Raji (cell line): Measurements from ENCODE around the gene TEC.

ENCODE experiments used
- POLR2A ChIP-seq: IDR thresholded peaks from 2 replicates; pipeline ENCODE4 v1.6.1; 2011; ENCODE audit warnings: low read depth, low read length, control low read depth; ENCODE audit not compliant: insufficient read depth

Gene TEC

DNA sequence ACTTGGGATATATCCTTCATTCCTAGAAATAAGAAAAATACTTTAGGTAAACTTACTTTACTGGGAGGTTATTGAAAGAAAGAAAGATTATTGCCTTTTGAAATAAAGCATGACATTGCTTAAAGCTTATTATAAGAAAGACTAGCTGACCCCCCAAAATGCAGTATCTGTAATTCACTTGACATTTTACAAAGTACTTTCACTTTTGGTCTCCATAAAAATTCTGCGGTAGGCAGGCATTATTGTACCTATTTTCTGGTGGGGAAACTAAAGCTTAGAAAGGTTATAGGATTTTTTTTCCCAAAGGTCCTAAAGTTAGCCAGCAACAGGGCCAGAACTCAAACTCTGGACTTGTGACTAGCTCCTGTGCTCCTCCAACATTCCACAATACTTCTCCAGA lies 105.9 kb downstream of the TEC start:
- no peak for TF ChIP-seq POLR2A

DNA sequence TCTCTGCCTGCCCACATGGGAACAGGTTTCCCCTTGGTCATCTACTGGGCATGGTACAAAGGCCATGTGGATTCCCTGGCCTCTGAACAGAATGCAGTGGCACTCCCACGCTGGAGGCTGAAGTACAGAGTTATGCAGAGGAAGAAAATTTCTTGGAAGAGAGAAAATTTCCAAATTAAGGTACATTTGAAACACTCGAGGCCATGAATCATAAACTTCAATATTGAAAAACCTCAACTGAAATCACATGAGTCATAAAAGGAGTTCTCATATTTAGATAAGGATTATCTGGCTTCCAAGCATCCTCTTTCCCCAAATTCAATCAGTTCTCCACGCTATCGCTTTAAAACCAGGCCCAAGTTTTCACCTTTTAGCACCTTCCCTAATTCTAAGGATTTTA lies 107.5 kb downstream of the TEC start:
- TF ChIP-seq POLR2A, result no peak

DNA sequence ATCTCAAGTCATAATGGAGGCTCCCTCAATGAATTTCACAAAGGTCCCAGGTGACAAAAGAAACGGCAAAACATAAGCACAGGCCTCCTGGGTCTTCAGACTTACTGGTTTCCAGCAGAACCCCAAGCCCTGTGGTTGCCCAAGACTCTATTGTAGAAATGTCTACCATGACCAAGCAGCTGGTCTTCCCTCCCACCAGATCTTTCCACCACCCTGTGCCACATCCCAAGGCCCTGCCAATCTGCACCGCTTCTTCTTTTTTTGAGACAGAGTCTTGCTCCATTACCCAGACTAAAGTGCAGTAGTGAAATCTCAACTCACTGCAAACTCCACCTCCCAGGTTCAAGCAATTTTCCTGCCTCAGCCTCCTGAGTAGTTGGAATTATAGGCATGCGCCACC lies 112.4 kb downstream of the TEC start:
- TF ChIP-seq POLR2A, result no peak

- TF ChIP-seq POLR2A, result no peak
Observed at GRCh38 chr4:48156423-48156822, 113.2 kb downstream of the TEC start.

- TF ChIP-seq POLR2A, result no peak
Observed at GRCh38 chr4:48153791-48154550, 115.7 kb downstream of the TEC start.

DNA sequence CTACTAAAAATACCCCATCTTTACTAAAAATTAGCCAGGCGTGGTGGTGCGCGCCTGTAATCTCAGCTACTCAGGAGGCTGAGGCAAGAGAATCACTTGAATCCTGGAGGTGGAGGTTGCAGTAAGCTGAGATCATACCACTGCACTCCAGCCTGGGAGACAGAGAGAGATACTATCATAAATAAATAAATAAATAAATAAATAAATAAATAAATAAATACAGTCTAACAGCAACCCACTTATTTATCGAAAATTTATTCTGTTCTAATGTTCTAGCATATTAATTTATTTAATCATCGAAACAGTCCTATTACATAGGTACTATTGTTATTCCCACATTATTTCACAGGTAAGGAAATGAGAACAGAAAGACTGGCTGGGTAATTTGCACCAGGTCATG lies 117.4 kb downstream of the TEC start:
- no peak for TF ChIP-seq POLR2A

DNA sequence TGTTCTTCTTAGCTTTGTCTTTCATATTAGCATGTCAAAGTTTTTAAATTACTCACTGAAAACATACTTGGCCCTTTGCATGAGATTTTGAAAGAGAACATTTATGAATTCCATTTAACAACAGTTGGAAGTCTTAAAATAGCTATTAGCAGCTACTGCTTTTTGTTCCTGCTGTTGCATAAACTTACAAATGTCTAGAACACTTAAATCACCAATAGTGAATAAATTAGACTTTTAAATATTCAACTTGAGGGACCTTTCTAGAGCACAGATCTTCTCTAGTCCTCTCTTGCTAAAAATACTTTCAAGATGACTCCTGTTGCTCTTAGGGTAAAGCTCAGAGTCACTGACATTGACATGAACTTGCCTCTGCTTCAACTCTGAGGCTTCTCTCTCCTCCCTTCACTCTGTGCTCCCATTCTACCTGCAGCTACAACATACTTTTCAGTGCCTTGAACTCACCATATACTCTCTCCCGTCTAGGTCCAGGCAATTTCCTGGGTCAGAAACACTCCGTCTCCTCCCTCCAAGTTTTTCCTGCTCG lies 119.7 kb downstream of the TEC start:
- TF ChIP-seq POLR2A, result no peak

DNA sequence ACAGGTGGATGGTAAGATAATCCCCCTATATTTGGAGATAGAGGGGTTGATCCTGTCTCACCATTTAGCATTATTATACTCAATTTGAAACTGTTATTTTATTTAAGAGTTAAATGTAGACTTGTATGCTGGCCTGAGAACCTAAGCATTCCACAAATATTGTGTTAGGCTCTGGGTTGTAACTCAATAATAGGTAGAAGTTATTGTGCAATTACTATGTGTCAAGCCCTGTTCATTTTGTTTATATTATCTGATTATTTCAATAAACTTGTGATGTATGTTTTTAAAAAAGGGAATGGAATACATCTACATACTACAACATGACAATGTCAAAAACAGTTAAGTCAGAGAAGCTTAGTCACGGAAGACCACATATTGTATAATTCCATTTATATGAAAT lies 122.0 kb downstream of the TEC start:
- no peak for TF ChIP-seq POLR2A

DNA sequence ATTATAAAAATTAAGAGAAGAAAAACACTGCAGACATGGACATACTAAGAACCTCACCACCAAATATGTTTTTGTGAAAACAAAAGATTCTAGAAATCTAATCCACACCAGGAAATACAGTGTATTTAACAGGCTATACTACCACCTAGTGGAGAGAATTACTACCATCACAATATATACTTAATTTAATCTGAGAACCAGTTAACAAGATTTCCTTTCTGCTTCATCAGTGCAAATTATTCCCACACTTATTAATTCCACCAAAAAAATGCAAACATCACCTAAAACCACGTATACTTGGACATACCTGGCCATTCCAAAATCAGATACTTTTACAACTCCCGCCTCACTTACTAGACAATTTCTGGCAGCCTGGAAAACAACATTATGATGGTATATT lies 128.6 kb downstream of the TEC start:
- TF ChIP-seq POLR2A, result no peak

GRCh38 chr4:48139691-48140090 lies 129.9 kb downstream of the TEC start:
- TF ChIP-seq POLR2A, result no peak

DNA sequence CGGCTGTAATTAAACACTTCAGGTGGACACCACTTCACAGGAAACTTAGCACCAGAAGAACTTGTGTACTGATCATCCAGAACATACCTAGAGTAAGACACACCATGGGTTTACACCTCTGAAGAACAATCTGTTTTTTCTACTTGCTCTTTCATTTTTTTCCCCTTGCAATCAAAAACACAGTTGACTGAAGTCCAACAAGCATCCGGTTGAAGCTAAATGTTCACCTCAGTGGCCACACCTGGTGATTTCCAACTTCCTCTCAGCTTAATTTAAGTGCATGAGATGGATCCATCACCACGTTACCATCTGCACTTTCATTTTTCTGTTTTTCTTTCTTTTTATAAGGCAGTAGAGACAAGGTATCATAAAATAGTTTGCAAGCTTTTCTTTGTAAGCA lies 130.7 kb downstream of the TEC start:
- no peak for TF ChIP-seq POLR2A

- TF ChIP-seq POLR2A, result no peak
Observed at GRCh38 chr4:48138511-48138910, 131.1 kb downstream of the TEC start.

GRCh38 chr4:48137846-48138245 lies 131.8 kb downstream of the TEC start:
- no peak for TF ChIP-seq POLR2A

- TF ChIP-seq POLR2A, result no peak
Observed at GRCh38 chr4:48134081-48134480, 135.6 kb downstream of the TEC start, which contains the start of gene TXK. TXK (minus strand) TSS chr4:48134250; CDS start chr4:48134170, 80 bp downstream.

DNA sequence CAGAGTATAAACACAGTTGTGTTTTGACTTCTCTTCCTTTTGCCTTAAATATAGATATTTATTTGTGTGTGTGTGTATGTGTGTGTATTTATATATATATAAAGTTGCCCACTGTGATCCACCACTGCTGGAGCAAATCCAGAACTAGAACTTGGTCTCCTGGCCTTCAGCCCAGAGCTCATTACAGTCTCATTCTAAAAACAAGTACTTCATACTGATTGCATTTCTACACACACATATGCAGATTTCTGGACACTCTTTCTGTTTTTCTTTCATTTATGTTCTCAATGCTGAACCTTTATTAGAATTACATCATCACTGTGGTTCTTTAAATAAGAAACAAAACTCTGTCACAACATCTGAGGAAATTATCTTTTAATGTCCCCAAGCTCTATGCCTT lies 136.0 kb downstream of the TEC start:
- TF ChIP-seq POLR2A, result no peak

GRCh38 chr4:48131736-48132135 lies 137.9 kb downstream of the TEC start:
- TF ChIP-seq POLR2A, result no peak

GRCh38 chr4:48130100-48130499 lies 139.5 kb downstream of the TEC start:
- no peak for TF ChIP-seq POLR2A
